PC-3 (cell line): ENCODE results near the gene DNMT3L. TPM values are rescaled to one million over a fixed set of nuclear protein-coding genes. Genes with fewer than 3 reads are reported as not detected.

Experiments used
- ATAC-seq: fragments of 200-7000 bp; cut with Tn5 transposase; 2 replicates; pipeline ENCODE4 v1.9.1; 2020; ENCODE audit warnings: mild to moderate bottlenecking, moderate library complexity
- BruUV-seq: library from RNA; stranded (reverse); fragments of 400-500 nt; replicated peaks from 2 replicates; lab custom pipeline; 2021; lab: Mats Ljungman, UMichigan
- CTCF ChIA-PET: fragments of 300-600 bp; sonication (Branson Sonifier 250); formaldehyde crosslinking; loops from one replicate; lab custom pipeline; 2022; ENCODE audit warnings: antibody characterized with exemption; lab: Charles Lee
- POLR2A ChIA-PET: fragments of 300-600 bp; sonication (Branson Sonifier 250); formaldehyde crosslinking; loops from one replicate; lab custom pipeline; 2022; ENCODE audit warnings: antibody characterized with exemption; ENCODE audit not compliant: unreplicated experiment; lab: Charles Lee
- DNase-seq: peaks from one replicate; pipeline ENCODE4 v3.0.0-alpha.2; 2015
- H2AFZ ChIP-seq: fragments of 300-600 bp; sonication (generic); 2 replicates; pipeline ENCODE4 v1.6.0; 2016; ENCODE audit warnings: antibody characterized with exemption, low read length
- H3F3A ChIP-seq: fragments of 300-600 bp; sonication (generic); one replicate; pipeline ENCODE4 v1.6.0; 2017; ENCODE audit warnings: antibody characterized with exemption, low read length, control low read depth, mild to moderate bottlenecking; ENCODE audit not compliant: unreplicated experiment
- H3K27ac ChIP-seq: fragments of 300-600 bp; sonication (generic); 2 replicates; pipeline ENCODE4 v1.5.1; 2016; ENCODE audit warnings: mild to moderate bottlenecking, low read length
- H3K27me3 ChIP-seq: fragments of 300-600 bp; sonication (generic); 2 replicates; pipeline ENCODE4 v1.6.1; 2016; ENCODE audit warnings: low read length, mixed read lengths
- H3K36me3 ChIP-seq: fragments of 300-600 bp; sonication (generic); 2 replicates; pipeline ENCODE4 v1.6.1; 2016; ENCODE audit warnings: low read depth, mixed run types, low read length, mixed read lengths
- H3K4me1 ChIP-seq: fragments of 300-600 bp; sonication (generic); 2 replicates; pipeline ENCODE4 v1.5.1; 2016; ENCODE audit warnings: low read length; ENCODE audit not compliant: insufficient read depth
- H3K4me2 ChIP-seq: fragments of 300-600 bp; sonication (generic); 2 replicates; pipeline ENCODE4 v1.6.0; 2016; ENCODE audit warnings: low read length
- H3K4me3 ChIP-seq: fragments of 300-600 bp; sonication (generic); 2 replicates; pipeline ENCODE4 v1.5.1; 2016; ENCODE audit warnings: mild to moderate bottlenecking, low read length, mixed read lengths
- H3K79me2 ChIP-seq: fragments of 300-600 bp; sonication (generic); 2 replicates; pipeline ENCODE4 v1.6.1; 2017; ENCODE audit warnings: low read length, mixed read lengths
- H3K9ac ChIP-seq: fragments of 300-600 bp; sonication (generic); 2 replicates; pipeline ENCODE4 v1.6.0; 2016; ENCODE audit warnings: mild to moderate bottlenecking, low read length
- H3K9me2 ChIP-seq: fragments of 300-600 bp; sonication (generic); replicated peaks from 2 replicates; pipeline ENCODE4 v1.6.1; 2016; ENCODE audit warnings: mixed run types, low read length, mixed read lengths
- H3K9me3 ChIP-seq: fragments of 300-600 bp; sonication (generic); 2 replicates; pipeline ENCODE4 v1.6.1; 2016; ENCODE audit warnings: low read length, mixed read lengths
- H4K20me1 ChIP-seq: fragments of 300-600 bp; sonication (generic); 2 replicates; pipeline ENCODE4 v1.6.1; 2016; ENCODE audit warnings: low read length, mixed read lengths
- CTCF ChIP-seq: fragments of 300-600 bp; sonication (generic); conservative IDR thresholded peaks from 2 replicates; pipeline ENCODE4 v1.5.1; 2017; ENCODE audit warnings: antibody characterized with exemption, low read depth, mild to moderate bottlenecking, low read length
- EZH2 ChIP-seq: fragments of 300-600 bp; sonication (generic); IDR thresholded peaks from one replicate; pipeline ENCODE4 v1.6.1; 2017; ENCODE audit warnings: antibody characterized with exemption, mild to moderate bottlenecking, low read length; ENCODE audit not compliant: unreplicated experiment
- EZH2phosphoT487 ChIP-seq: fragments of 300-600 bp; sonication (generic); IDR thresholded peaks from 2 replicates; pipeline ENCODE4 v1.6.1; 2018; ENCODE audit warnings: mild to moderate bottlenecking, antibody characterized with exemption, low read length, borderline replicate concordance
- intact Hi-C: fragments of 100-400 bp; cut with micrococcal nuclease; formaldehyde crosslinking; loops from 2 replicates; pipeline ENCODE4 v1.9.0; 2023
- total RNA-seq: library from RNA; depleted of rRNA; stranded (reverse); fragments of >200 nt; gene quantifications from 2 replicates; pipeline ENCODE4 v1.2.3, GENCODE V29; 2014

Gene DNMT3L
- total RNA-seq, 1 experiment from 2014 or later: not detected

GRCh38 chr21:44296916-44297315 lies 35.2 kb upstream of the DNMT3L start:
- ChIA-PET CTCF (interaction anchor here (0.5 to 0.7 kb wide), 2 partner anchors 37 to 43 kb away, joined by 3 to 16 read pairs; no protein-coding TSS in a partner anchor), POLR2A (interaction anchor here (0.6 kb wide), 1 partner anchor 9 kb away, joined by 3 read pairs; no protein-coding TSS in a partner anchor)

GRCh38 chr21:44296103-44296519 lies 34.4 kb upstream of the DNMT3L start:
- CTCF ChIA-PET: no interaction called here
- intact Hi-C loops: no loop called here

More at GRCh38 chr21:44296916-44297315, 35.2 kb upstream of the DNMT3L start:
- Histone ChIP-seq H3K4me3 (no peak overlapping the region), H3K27ac (no peak overlapping the region), H3K9me3 (no peaks in the 10 kb centered on the region), H2AFZ (no peak overlapping the region), H3K9ac (no peak overlapping the region), H3K4me2 (no peak overlapping the region), H3K36me3 (no peaks in the 10 kb centered on the region), H4K20me1 (peaks cover 14% of the 10 kb centered on the region; the same call in 1 of the 2 replicates), H3K9me2 (no peaks in the 10 kb centered on the region), H3F3A (no peaks in the 10 kb centered on the region), H3K4me1 (peaks cover 26% of the 10 kb centered on the region), H3K27me3 (no peaks in the 10 kb centered on the region), H3K79me2 (peaks cover 17% of the 10 kb centered on the region)
- TF ChIP-seq EZH2phosphoT487 (no peak), EZH2 (no peak), CTCF (no peak)
- intact Hi-C loops: no loop called here
- no TSS peak for BruUV-seq
- DNase-seq (no peak), ATAC-seq (no peak)

More at GRCh38 chr21:44296103-44296519, 34.4 kb upstream of the DNMT3L start:
- Histone ChIP-seq H3K4me1 (peaks cover 18% of the 10 kb centered on the region), H3K27ac (no peak overlapping the region), H4K20me1 (peaks cover 6% of the 10 kb centered on the region; the same call in 1 of the 2 replicates), H2AFZ (no peak overlapping the region), H3K9me2 (no peaks in the 10 kb centered on the region), H3K9me3 (no peaks in the 10 kb centered on the region), H3F3A (no peaks in the 10 kb centered on the region), H3K79me2 (peaks cover 9% of the 10 kb centered on the region), H3K9ac (no peak overlapping the region), H3K36me3 (no peaks in the 10 kb centered on the region), H3K27me3 (no peaks in the 10 kb centered on the region), H3K4me3 (no peak overlapping the region), H3K4me2 (no peak overlapping the region)
- no peak for TF ChIP-seq EZH2phosphoT487
- no peak for TF ChIP-seq EZH2
- TF ChIP-seq CTCF: no peak
- DNase-seq (no peak), ATAC-seq (no peak)
- BruUV-seq: no TSS peak
- POLR2A ChIA-PET: no interaction called here
